ACC112 (cell line): ENCODE data around the gene GGTA1.
"Not testable (repeated sequence)": the region's sequence is repeated elsewhere in the genome, so short reads cannot be mapped to it uniquely, and the experiment has no call there.

Source experiments
- H2AFZ ChIP-seq: fragments of 200-600 bp; sonication (generic); one replicate; pipeline ENCODE4 v1.6.0; 2017; ENCODE audit warnings: antibody characterized with exemption, low read length; ENCODE audit not compliant: unreplicated experiment
- H3K27ac ChIP-seq: fragments of 200-600 bp; sonication (generic); 2 replicates; pipeline ENCODE4 v1.5.1; 2014; ENCODE audit warnings: low read depth, mild to moderate bottlenecking, antibody characterized with exemption, low read length, moderate library complexity
- H3K27me3 ChIP-seq: fragments of 200-600 bp; sonication (generic); 2 replicates; pipeline ENCODE4 v1.6.1; 2014; ENCODE audit warnings: mild to moderate bottlenecking, antibody characterized with exemption, low read length, moderate library complexity, mixed read lengths; ENCODE audit not compliant: insufficient read depth
- H3K36me3 ChIP-seq: fragments of 200-600 bp; sonication (generic); 2 replicates; pipeline ENCODE4 v1.6.1; 2016; ENCODE audit warnings: mild to moderate bottlenecking, antibody characterized with exemption, low read length, moderate library complexity, mixed read lengths; ENCODE audit not compliant: insufficient read depth
- H3K4me1 ChIP-seq: fragments of 200-600 bp; sonication (generic); one replicate; pipeline ENCODE4 v1.6.1; 2016; ENCODE audit warnings: low read length, mixed read lengths; ENCODE audit not compliant: insufficient read depth, unreplicated experiment, control insufficient read depth
- H3K4me3 ChIP-seq: fragments of 200-600 bp; sonication (generic); 2 replicates; pipeline ENCODE4 v1.5.1; 2014; ENCODE audit warnings: mild to moderate bottlenecking, low read depth, low read length
- H3K79me2 ChIP-seq: fragments of 200-600 bp; sonication (generic); one replicate; pipeline ENCODE4 v1.6.0; 2016; ENCODE audit warnings: low read length; ENCODE audit not compliant: control insufficient read depth, unreplicated experiment, insufficient read depth

The GGTA1 gene

DNA sequence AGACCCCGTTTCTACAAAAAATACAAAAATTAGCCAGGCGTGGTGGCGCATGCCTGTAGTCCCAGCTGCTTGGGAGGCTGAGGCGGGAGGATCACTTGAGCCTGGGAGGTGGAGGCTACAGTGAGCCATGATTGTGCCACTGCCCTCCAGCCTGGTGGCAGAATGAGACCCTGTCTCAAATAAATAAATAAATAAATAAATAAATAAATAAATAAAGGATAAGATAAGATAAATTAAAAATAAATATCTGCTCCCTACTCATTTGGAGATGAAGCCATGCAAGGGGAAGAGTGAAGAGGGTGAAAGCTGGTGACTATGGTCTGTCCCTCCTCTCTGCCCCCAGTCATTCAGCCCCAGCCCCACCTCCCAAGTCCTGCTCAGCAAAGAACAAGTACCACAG lies 41.2 kb downstream of the GGTA1 start:
- H2AFZ ChIP-seq, H3K36me3 ChIP-seq, H3K27ac ChIP-seq, H3K4me3 ChIP-seq, H3K4me1 ChIP-seq, H3K79me2 ChIP-seq: not testable (repeated sequence)
- peaks cover 76% of the 10 kb centered on the region for H3K27me3 ChIP-seq

DNA sequence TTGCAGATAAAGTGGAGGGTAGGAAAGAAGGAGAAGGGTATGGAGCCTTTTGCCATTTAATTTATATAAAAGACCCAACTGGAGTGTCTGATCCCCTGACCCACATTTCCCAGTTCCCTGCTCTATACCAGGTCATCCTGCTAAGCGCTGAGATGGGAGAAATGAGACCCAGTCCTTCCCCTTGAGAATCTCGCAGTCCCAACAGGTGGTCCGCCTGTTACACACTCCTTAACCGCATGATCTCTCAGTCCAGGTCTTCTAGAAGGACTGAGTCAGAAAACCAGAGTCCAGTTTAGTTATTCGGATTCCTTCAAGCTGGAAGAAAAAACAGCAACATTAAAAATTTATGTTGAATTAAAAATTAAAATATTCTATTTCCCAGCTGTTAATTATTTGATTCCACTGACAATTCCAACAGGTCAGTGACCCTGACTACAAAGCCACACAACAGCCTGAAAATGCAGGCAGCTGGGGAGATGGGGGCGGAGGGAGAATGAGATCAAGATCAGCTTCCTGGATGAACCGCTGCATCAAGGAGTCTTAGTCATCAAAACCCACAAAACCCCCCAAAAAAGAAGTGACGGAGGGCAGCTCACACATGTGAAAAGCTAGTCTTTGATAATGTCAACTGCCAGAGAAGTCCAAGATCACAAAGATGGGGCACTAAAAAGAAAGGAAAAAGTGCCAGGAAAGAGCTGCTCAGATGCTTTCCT lies 44.0 kb downstream of the GGTA1 start:
- Histone ChIP-seq H3K36me3 (no peaks in the 10 kb centered on the region), H3K27ac (no peak overlapping the region), H3K4me1 (no peaks in the 10 kb centered on the region), H2AFZ (no peak overlapping the region), H3K79me2 (no peaks in the 10 kb centered on the region), H3K4me3 (no peak overlapping the region), H3K27me3 (peaks cover 79% of the 10 kb centered on the region)

DNA sequence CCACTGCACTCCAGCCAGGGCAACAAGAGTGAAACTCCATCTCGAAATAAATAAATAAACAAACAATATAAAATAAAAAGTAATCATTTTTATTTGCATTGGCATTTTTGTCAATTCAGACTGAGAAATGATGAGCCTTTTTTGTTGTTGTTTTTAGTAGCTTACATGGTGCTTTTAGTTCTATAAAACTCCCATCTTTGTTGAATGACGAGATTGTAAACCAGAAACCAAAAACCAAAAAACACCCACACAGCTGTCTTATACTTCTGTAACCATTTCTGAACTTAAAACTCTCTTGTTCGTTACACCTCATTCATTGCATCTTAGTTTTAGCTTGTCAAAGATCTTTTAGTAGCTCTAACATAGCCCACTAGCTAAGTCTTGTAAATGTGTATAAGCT lies 44.7 kb downstream of the GGTA1 start:
- Histone ChIP-seq H2AFZ (no peak overlapping the region), H3K79me2 (no peaks in the 10 kb centered on the region), H3K4me3 (no peak overlapping the region), H3K36me3 (no peaks in the 10 kb centered on the region), H3K27me3 (peaks cover 80% of the 10 kb centered on the region), H3K27ac (no peak overlapping the region), H3K4me1 (no peaks in the 10 kb centered on the region)

DNA sequence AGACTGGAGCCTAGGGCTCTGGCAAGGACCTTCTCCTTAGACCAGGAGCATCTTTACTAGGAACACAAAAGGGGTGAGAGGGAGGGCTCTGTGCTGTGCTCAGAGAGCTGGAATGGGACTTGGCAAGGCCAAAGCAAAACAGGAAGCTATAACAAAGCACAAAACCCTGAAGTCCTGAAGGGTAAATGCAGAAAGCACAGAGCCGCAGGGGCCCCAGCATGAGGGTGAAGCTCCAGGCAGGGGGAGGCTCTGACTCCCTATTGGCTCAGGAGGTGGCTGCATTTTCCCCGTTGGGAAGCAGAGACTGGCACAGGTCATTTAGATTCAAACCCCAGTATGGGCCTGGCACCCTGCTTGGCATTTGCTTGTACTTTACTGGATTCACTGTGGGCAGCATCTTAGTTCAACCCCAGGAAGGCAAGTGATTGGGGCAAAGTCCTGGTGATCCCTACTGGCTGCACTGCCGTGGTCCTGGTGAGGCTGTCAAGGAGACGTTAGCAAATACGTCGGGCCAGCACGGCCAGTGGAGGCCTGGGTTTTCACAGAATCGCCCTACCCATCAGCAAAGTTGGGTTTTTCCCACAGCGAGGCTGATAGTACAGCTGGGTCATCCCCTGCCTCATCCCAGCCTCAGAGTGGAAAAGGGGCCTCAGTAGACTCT lies 46.3 kb downstream of the GGTA1 start:
- no peaks in the 10 kb centered on the region for H3K79me2 ChIP-seq
- H3K27me3 ChIP-seq, result peaks cover 81% of the 10 kb centered on the region
- H3K27ac ChIP-seq, result no peak overlapping the region
- H3K36me3 ChIP-seq, result no peaks in the 10 kb centered on the region
- no peak overlapping the region for H3K4me3 ChIP-seq
- H2AFZ ChIP-seq, result no peak overlapping the region
- no peaks in the 10 kb centered on the region for H3K4me1 ChIP-seq

DNA sequence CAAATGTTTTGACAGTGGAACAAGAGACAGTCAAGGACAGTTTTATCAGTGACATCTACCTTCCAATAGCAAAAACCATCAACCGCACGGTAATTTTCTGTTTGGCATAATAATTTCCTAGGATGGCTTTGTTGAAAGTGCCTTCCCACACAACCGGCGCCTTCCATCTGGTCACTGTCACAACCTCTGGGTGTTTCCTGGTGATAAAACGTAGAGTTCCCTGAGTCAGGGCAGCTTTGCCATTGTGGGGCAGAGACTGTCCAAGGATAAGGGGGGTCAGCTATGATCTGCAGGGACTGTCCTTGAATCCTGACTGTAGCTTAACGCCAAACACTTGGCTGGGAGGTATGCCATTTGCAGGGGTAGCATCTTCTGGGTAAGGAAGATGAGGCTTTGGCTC lies 47.6 kb downstream of the GGTA1 start:
- H3K79me2 ChIP-seq, result no peaks in the 10 kb centered on the region
- no peaks in the 10 kb centered on the region for H3K36me3 ChIP-seq
- H3K4me1 ChIP-seq, result peaks cover 4% of the 10 kb centered on the region
- no peak overlapping the region for H3K27ac ChIP-seq
- H2AFZ ChIP-seq, result no peak overlapping the region
- H3K4me3 ChIP-seq, result no peak overlapping the region
- peaks cover 85% of the 10 kb centered on the region for H3K27me3 ChIP-seq

DNA sequence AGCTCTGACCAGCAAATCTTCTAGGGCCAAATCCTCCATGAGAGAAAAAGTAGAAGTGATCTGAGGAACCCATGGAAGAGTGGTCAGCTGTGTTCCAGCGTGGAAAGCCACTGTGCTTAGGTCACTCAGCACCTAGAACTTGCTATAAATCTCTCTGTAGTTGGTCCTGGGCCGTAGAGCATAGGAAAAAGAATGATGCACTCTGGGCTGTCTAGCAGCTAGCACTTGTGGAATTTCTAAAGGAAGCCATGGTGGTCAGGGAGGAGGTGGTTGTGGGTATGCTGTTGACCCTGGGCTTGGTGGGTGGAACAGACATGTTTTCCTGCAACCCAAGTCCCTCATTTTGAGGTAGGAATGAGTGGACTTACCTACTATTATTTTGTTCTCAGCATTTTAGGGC lies 48.1 kb downstream of the GGTA1 start:
- peaks cover 85% of the 10 kb centered on the region for H3K27me3 ChIP-seq
- H3K79me2 ChIP-seq, result no peaks in the 10 kb centered on the region
- H2AFZ ChIP-seq, result no peak overlapping the region
- peaks cover 5% of the 10 kb centered on the region for H3K4me1 ChIP-seq
- H3K4me3 ChIP-seq, result no peak overlapping the region
- H3K36me3 ChIP-seq, result no peaks in the 10 kb centered on the region
- no peak overlapping the region for H3K27ac ChIP-seq

DNA sequence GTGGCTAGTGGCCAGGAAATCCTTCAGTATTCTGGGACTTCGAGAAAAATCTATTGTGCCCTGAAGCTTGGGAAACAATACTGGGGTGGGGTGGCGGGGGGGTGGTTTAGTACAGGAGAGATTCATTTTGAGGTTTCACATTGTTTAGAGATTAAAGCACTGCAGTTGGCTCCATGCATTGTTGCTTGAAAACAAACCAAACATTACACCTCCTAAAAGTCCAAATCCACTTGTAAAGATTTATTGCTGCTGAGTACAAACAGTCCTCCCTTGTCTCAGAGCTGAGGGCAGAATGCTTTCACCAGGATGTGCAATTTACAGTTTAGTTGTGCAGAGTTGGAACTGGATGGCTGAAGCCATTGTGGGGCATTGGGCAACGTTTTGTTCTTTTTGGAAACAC lies 49.4 kb downstream of the GGTA1 start:
- Histone ChIP-seq H2AFZ (no peak overlapping the region), H3K4me3 (no peak overlapping the region), H3K79me2 (no peaks in the 10 kb centered on the region), H3K36me3 (no peaks in the 10 kb centered on the region), H3K4me1 (peaks cover 5% of the 10 kb centered on the region), H3K27ac (no peak overlapping the region), H3K27me3 (peaks cover 85% of the 10 kb centered on the region)

DNA sequence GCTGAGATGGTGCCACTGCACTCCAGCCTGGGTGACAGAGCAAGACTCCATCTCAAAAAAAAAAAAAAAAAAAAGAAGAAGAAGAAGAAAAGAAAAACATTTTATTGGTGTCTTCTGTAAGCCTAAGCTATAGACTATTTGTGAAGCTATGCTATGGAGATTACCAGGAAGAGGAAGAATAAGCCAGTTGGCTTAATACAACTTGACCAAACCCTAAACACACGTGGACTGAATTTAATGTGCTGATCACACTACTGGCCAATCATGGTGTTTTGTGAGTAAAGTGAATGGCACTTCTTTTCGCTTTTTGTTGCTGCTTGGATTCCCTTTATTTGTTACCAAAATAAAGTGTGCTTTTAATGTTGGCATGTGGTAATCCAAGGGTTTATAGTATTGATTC lies 49.9 kb downstream of the GGTA1 start:
- Histone ChIP-seq H3K27me3 (peaks cover 85% of the 10 kb centered on the region), H3K4me3 (no peak overlapping the region), H3K79me2 (no peaks in the 10 kb centered on the region), H3K4me1 (peaks cover 5% of the 10 kb centered on the region), H3K36me3 (no peaks in the 10 kb centered on the region), H2AFZ (no peak overlapping the region), H3K27ac (no peak overlapping the region)

DNA sequence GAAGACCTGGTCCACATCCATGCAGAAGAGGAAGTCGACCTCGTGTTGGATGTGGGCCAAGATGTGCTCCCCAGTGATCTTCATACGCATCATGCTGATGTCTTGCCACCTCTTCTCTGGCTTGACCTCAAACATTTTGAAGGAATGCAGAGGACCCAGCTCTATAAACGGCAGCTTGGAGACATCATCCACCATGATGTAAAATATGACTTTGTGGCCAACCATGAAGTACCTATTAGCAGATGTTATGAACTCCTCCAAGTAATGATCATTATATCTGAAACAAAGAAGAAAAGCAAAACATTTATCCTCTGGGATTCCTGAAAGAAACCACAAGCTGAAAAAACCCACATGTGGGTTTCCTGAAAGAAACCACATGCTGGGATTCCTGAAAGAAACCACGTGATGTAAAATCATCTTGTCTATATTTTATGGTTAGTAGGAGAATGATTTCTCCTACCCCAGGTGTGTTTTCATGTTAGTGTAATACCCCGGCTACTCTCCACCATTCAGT lies 52.3 kb downstream of the GGTA1 start:
- Histone ChIP-seq H2AFZ (no peak overlapping the region), H3K4me3 (no peak overlapping the region), H3K27me3 (peaks cover 88% of the 10 kb centered on the region), H3K4me1 (peaks cover 5% of the 10 kb centered on the region), H3K79me2 (no peaks in the 10 kb centered on the region), H3K36me3 (no peaks in the 10 kb centered on the region), H3K27ac (no peak overlapping the region)

DNA sequence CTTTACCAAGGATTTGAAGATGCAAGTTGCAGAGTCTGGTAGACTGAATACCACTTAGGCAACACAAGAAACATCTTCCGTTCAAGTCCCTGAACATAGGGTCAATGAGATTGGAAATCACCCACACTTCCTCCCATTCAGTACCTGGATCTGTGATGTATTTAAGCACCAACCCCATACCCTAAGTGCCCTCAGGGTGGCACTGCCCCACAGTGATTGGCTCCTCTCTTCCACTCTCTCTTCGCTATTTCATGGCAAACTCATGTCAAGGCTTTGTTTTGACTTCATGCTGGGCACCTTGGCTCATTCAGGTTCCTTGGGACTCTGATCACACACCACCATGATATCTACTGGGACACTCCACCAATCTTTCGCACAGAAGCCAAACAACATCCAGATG lies 53.7 kb downstream of the GGTA1 start:
- no peak overlapping the region for H3K27ac ChIP-seq
- no peak overlapping the region for H3K4me3 ChIP-seq
- H3K27me3 ChIP-seq, result peaks cover 93% of the 10 kb centered on the region

DNA sequence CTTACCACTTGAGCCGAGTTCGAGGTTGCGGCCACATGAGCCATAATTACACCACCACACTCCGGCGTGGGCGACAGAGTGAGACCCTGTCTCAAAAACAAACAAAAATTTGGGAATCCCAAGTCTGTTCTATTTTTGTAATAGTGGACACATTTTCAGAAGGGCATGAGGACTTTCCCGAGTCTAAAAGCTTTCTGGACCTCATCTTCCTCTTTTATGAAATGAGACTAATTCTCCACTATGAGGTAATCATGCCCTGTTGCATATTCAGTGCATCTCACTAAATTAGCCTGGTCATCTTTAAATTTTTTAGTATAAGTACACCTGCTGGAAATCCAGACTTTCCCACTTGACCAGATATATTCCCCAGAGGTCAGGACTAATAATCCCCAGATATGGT lies 55.7 kb downstream of the GGTA1 start:
- Histone ChIP-seq H3K27ac (no peak overlapping the region), H3K27me3 (peaks cover 76% of the 10 kb centered on the region), H3K4me1 (peaks cover 5% of the 10 kb centered on the region), H3K36me3 (no peaks in the 10 kb centered on the region), H3K4me3 (no peak overlapping the region), H3K79me2 (no peaks in the 10 kb centered on the region), H2AFZ (no peak overlapping the region)

More for the DNA sequence above, 53.7 kb downstream of the GGTA1 start:
- Histone ChIP-seq H3K79me2 (no peaks in the 10 kb centered on the region), H3K36me3 (no peaks in the 10 kb centered on the region), H3K4me1 (peaks cover 5% of the 10 kb centered on the region), H2AFZ (no peak overlapping the region)
